Measurements from ENCODE around the gene SLMAP.

DNA sequence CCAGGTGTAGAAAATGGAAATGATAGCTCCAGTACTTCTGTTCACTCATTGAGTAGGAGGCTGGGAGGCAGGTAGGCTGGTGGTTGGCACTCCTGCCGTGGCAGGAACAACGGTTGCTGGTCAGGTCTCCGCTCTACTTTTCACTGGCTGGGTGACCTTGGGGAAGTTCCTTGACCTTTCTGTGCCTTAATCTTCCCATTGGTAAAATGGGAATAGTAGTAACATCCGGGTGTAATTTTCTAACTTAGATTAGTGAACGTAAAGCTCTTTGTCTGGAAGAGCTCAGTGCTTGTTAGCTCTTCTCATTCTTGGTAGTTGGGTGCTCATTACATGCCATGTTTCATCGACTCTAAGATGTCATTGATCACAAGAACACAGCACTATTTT, 206.3 kb downstream of the SLMAP start:
- TF ChIP-seq POLR2AphosphoS5 (IDR thresholded peaks at IDR 0.05; ENCODE audit: low read depth, low read length) (no peak), PAX5 (IDR thresholded peaks at IDR 0.05; ENCODE audit: insufficient read depth, low read length, severe bottlenecking) (no peak)
